IPS-18c (cell line): ENCODE measurements around the gene BICC1.

ENCODE experiments used
- H3K4me3 ChIP-seq: 2 replicates; pipeline ENCODE4 v1.7.0; 2013; ENCODE audit warnings: low read depth, mild to moderate bottlenecking, low read length, moderate library complexity; ENCODE audit not compliant: insufficient read depth
- H3K9me3 ChIP-seq: one replicate; pipeline ENCODE4 v1.6.1; 2013; ENCODE audit warnings: mild to moderate bottlenecking, low read length, moderate library complexity; ENCODE audit not compliant: control insufficient read depth, insufficient read depth

The BICC1 gene

DNA sequence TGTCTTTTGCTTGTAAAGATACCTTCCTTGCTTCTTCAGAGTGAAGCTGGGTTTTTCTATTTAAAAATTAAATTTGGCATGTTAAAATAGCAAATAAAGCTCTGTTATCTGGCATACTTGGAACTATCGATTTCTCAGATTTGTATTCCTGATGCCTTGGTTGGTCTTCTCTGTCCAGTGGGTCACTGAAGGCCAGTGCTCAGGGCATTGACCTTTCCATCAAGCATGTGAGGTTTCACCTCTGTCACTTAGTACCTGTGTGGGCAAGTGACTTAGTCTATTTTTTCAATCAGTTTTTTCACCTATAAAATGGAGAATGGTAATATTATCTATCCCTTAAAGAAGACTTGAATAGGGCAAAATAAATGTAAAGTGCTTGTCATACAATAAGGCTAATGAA lies 311.3 kb downstream of the BICC1 start:
- no peak overlapping the region for H3K4me3 ChIP-seq
- no peaks in the 10 kb centered on the region for H3K9me3 ChIP-seq

DNA sequence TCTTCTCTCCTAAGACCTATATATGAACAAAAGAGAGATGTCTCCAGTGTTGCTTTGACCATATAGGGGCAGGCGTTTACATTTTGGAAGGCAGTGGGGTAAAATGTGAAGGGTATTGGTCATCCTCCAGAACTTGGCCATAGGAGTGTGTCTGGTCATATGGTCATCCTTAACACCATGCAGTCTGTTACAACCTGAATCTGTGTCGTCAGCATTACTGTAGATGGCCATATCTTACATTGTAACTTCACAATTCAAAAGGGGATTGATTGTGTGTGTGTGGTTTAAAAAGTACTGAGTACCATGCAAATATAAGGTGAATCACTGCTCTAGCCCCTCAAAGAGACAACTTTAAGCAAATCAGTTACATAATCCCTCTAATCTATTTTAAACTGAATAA lies 311.7 kb downstream of the BICC1 start:
- Histone ChIP-seq H3K4me3 (no peak overlapping the region), H3K9me3 (no peaks in the 10 kb centered on the region)

DNA sequence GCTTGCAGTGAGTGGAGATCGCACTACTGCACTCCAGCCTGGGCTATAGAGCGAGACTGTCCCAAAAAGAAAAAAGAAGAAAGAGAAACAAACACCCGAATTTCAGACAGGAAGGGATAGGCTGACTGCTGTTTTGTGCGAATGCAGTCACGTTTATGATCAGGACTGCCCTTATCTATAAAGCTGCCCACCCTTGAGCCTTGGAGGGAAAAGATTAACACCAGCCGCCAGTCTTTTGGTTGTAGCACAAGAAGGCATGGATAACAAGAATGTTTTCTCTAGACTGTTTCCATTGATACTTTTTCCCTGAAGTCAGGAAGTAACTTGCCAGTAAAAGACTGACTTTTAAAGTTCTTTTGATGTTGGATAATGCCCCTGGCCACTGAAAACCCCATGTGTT lies 314.0 kb downstream of the BICC1 start:
- Histone ChIP-seq H3K9me3 (no peaks in the 10 kb centered on the region), H3K4me3 (no peak overlapping the region)

- Histone ChIP-seq H3K9me3 (no peaks in the 10 kb centered on the region), H3K4me3 (no peak overlapping the region)
Observed at GRCh38 chr10:58827381-58827780, 314.7 kb downstream of the BICC1 start.

GRCh38 chr10:58829839-58830238 lies 317.2 kb downstream of the BICC1 start:
- no peak overlapping the region for H3K4me3 ChIP-seq
- no peaks in the 10 kb centered on the region for H3K9me3 ChIP-seq

GRCh38 chr10:58830697-58831096 lies 318.0 kb downstream of the BICC1 start:
- H3K4me3 ChIP-seq, result no peak overlapping the region
- no peaks in the 10 kb centered on the region for H3K9me3 ChIP-seq

- Histone ChIP-seq H3K4me3 (no peak overlapping the region), H3K9me3 (peaks cover 2% of the 10 kb centered on the region)
Observed at GRCh38 chr10:58833771-58834561, 321.3 kb downstream of the BICC1 start.

- Histone ChIP-seq H3K4me3 (no peak overlapping the region), H3K9me3 (peaks cover 2% of the 10 kb centered on the region)
Observed at GRCh38 chr10:58836176-58836700, 323.6 kb downstream of the BICC1 start.

- H3K9me3 ChIP-seq, result peaks cover 2% of the 10 kb centered on the region
Observed at GRCh38 chr10:58836991-58837575, 324.4 kb downstream of the BICC1 start.

GRCh38 chr10:58837826-58838225 lies 325.2 kb downstream of the BICC1 start:
- Histone ChIP-seq H3K9me3 (peaks cover 2% of the 10 kb centered on the region), H3K4me3 (no peak overlapping the region)

More at GRCh38 chr10:58836991-58837575, 324.4 kb downstream of the BICC1 start:
- H3K4me3 ChIP-seq, result no peak overlapping the region

DNA sequence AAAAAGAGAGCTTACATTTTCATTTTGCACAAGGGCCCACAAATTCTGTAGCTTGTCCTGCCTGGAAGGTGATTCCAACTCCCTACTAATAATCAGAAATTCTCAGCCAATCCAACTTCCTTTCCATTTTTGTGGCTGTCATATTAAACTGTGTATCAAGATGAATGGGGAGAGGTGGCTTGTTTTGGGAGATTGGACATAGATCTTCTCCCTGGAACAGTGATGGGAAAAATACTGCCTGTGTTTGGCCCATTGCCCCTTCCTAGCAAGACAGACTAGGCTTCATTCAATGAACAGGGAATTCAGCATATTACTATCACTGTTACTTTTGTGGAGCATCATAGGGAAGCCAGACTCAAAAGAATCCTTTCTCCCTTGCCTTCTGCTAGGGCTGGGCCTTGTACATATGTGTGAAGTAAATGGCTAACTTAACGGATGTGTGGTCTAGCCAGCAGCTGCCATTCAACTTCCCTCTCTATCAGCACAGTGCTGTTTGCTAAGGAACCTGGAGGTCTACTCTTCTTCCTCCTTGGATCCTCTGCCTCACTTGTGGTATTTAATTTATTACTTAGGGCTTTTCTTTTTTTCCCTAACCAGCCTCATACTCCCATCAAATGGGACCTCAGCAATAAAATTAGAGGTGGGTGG lies 326.0 kb downstream of the BICC1 start:
- Histone ChIP-seq H3K4me3 (no peak overlapping the region), H3K9me3 (peaks cover 2% of the 10 kb centered on the region)

GRCh38 chr10:58839771-58840170 lies 327.1 kb downstream of the BICC1 start:
- H3K9me3 ChIP-seq, result peaks cover 2% of the 10 kb centered on the region
- no peak overlapping the region for H3K4me3 ChIP-seq

- H3K9me3 ChIP-seq, result peaks cover 2% of the 10 kb centered on the region
- H3K4me3 ChIP-seq, result no peak overlapping the region
Observed at GRCh38 chr10:58840840-58841435, 328.3 kb downstream of the BICC1 start.

GRCh38 chr10:58842860-58843376 lies 330.2 kb downstream of the BICC1 start:
- Histone ChIP-seq H3K9me3 (no peaks in the 10 kb centered on the region), H3K4me3 (no peak overlapping the region)

DNA sequence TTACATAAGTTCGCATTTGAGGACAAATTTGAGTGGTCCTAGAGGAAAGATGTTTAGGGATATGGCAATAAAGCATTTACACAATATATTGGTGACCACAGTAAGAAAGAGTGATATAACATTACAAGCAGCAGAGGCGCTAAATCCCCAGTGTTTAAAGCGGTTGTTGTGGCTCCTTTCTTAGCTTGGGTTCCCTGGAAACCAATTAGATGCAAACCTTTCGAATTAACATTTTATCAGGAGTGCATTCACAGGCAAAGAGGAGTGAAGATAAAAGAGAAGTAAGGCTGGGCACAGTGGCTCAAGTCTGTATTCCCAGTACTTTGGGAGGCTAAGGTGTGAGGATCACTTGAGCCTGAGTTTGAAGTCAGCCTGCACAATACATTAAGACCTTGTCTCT lies 331.1 kb downstream of the BICC1 start:
- Histone ChIP-seq H3K4me3 (no peak overlapping the region), H3K9me3 (no peaks in the 10 kb centered on the region)

DNA sequence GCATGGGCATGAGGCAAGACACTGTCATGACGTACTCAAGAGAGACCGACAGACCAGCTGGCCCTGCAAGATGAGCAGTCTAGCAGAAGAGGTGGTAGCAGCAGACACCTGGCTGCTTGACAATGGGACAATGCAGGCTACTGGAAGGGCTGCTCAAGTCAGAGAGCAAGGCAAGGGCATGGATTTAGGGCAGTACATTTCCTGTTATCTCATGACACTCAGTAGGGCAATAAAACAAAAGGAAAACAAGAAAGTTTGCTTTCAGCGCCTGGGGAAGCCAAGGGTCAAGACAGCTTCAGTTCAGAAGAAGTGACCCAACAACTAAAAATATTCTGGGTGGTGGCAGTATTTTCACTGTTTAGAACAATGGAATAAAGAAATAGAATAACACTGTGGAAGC lies 332.0 kb downstream of the BICC1 start:
- Histone ChIP-seq H3K9me3 (no peaks in the 10 kb centered on the region), H3K4me3 (no peak overlapping the region)

- Histone ChIP-seq H3K4me3 (no peak overlapping the region), H3K9me3 (no peaks in the 10 kb centered on the region)
Observed at GRCh38 chr10:58846856-58847255, 334.2 kb downstream of the BICC1 start.
